CD4-positive, alpha-beta T cell treated with Interleukin-6 at 100 ng/mL for 8 hours (primary cell): ENCODE results near the gene CSNK1A1L.

Experiments
- DNase-seq: peaks from one replicate; pipeline ENCODE4 v3.0.0-alpha.2; 2020; ENCODE audit warnings: mixed read lengths, low spot score

Gene CSNK1A1L

GRCh38 chr13:37105251-37105714, at the start of gene CSNK1A1L:
CSNK1A1L (minus strand) TSS chr13:37105664; CDS start chr13:37105256, 408 bp downstream.
- DNase-seq: no peak

DNA sequence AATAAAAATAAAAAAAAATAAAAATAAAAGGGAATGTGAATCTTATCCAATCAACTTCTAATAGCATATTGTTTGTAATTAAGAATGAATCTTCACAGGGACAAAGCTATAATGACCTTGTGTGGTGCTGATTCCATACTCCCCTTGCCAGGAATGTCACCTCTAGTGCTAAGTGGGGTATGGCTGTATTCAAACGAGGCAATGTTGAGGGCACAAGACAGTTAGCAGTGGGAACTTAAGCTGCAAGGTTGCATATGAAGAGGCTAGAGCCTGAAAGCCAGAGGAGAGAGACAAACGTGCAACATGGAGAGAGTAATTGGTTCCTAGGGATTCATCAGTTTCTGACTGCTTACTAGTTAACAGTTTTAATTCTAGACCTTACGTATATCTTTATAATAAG, 43.9 kb upstream of the CSNK1A1L start:
- no peak for DNase-seq

GRCh38 chr13:37148501-37148900, 43.0 kb upstream of the CSNK1A1L start:
- no peak for DNase-seq

DNA sequence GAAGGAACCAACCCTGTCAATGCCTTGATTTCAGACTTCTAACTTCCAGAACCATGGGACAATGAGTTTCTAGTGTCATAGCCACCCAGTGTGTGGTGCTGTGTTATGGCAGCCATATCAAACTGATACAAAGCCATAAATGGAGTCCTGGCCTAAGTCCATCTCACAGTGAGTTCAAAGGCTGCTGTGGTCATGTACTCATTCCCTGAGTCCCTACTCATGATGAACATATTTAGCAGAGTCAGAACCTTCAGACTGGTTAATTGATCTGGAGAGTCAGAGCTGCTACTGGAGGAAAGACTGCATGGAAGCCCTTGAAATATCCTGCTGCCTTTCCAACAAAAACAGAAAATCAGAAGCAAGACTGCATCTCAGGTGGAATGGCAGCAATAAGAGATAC, 39.2 kb upstream of the CSNK1A1L start:
- DNase-seq: no peak

DNA sequence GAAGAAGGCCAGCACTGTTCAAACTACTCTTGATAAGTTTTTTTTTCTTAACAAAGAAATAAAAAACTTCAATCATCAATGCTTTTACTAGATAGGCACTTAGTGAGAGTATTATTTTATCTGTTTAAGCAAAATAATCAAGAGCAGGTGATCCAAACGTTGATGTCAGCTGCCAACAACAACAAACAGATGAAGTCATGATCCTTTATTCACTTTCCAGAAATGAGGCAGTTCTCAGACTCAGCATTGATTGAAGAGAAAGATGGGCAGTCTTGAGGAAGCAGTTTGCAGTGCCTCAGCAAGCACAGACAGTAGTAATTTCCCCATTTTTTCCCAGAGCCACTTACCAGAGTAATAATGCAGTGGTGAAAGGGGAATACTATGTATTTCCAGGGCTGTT, 38.4 kb upstream of the CSNK1A1L start:
- DNase-seq: no peak

- no peak for DNase-seq
Observed at GRCh38 chr13:37142877-37143276, 37.4 kb upstream of the CSNK1A1L start.

DNA sequence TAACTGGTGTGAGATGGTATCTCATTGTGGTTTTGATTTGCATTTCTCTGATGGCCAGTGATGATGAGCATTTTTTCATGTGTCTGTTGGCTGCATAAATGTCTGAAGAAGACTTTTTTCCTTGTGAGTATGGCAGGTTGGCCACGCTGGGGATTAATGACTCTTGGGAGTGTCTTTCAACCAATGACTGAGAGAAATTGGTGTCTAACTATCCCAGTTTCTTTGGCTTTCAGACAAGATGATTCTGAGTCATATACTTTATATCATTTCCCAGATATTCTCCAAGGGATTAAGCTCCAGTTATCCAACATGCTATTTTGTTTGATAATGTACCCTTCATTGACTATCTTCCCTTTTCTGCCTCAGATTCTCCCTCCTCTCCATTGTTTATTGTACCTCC, 35.5 kb upstream of the CSNK1A1L start:
- no peak for DNase-seq

GRCh38 chr13:37139356-37139755, 33.9 kb upstream of the CSNK1A1L start:
- DNase-seq: no peak

DNA sequence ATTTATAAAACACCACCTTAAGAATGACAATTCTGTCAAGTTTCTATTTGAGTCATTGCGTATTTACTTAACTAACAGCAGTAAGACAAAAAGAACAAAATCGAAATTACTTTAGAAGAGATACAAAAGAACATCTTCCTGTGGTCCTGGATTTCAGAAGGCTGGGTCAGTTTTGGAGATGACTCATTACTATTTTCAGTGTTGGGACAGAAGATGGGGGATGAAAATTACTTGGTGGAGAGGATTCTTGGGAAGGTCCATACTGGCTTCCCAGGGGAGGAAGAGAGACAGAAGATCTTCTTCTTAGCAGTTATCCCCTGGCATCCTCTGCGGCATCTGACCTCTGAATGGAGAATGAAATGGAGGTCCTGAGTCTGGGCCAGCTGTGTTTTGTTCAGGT, 33.5 kb upstream of the CSNK1A1L start:
- DNase-seq: no peak

GRCh38 chr13:37138169-37138568, 32.7 kb upstream of the CSNK1A1L start:
- no peak for DNase-seq

DNA sequence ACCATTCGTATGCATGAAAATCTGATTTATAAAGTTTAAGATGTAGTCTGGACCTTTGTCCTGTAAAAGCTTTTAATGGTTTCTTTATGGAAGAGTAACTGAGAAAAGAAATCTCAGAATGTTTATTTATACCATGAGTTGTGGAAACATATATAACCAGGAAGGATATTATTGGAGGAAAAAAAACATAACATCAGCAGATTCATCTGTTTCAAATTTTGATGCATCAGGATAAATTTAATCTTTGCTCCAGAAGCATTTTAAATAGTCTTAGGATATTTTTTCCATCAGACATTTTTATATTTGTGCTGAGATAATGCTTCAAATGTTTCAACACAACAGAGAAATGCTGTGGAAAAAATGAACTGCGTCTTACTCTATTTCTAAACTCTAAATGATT, 31.2 kb upstream of the CSNK1A1L start:
- DNase-seq: no peak

DNA sequence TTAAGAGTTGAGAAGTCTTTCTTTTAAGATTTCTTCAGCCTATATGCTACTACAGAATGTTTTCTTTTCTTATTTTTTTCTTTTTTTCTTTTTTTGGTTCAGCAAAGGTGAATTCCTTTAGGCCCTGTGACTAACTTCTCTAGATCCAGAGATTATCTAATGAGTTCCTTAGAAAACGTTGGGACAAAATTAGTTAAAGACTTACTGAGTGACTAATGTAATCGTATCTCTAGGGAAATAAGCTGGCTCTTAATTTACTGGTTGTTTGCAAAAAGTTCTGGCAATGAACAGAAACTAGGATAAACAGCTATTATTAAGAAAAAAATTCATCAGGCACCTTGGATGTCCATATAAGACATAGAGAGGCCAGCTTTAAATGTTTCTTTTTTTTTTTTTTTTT, 30.7 kb upstream of the CSNK1A1L start:
- DNase-seq: no peak

- no peak for DNase-seq
Observed at GRCh38 chr13:37134411-37135041, 29.1 kb upstream of the CSNK1A1L start.

DNA sequence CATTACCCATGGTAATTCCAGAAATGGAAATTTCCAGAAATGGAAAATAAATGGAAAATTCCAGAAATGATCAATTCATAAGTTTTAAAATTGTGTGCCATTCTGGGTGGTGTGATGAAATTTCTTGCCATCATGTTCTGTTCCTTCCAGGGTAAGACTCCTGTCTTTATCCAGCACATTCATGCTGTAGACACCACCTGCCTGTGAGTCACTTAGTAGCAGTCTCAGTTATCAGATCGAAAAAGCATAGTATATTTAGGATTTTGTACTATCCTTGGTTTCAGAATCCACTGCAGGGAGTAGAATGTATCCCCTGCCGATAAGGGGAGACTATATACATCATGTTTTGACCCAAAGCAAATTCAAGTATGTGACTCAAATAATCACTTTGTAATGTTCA, 26.7 kb upstream of the CSNK1A1L start:
- DNase-seq: no peak

GRCh38 chr13:37131092-37131491, 25.6 kb upstream of the CSNK1A1L start:
- no peak for DNase-seq

DNA sequence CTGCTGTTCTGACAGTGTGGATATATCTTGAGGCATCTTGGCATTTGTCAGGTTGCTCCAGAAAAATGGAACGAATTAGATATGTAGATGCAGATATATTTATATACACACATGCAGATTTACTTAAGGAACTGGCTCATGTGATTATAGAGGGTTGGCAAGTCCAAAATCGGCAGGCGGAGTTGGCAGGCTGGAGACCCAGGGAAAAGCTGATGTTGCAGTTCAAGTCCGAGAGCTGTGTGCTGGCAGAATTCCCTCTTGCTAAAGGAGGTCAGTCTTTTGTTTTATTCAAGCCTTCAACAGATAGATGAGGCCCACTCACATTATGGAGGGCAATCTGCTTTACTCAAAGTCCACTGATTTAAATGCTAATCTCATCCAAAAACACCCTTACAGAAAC, 24.4 kb upstream of the CSNK1A1L start:
- no peak for DNase-seq

DNA sequence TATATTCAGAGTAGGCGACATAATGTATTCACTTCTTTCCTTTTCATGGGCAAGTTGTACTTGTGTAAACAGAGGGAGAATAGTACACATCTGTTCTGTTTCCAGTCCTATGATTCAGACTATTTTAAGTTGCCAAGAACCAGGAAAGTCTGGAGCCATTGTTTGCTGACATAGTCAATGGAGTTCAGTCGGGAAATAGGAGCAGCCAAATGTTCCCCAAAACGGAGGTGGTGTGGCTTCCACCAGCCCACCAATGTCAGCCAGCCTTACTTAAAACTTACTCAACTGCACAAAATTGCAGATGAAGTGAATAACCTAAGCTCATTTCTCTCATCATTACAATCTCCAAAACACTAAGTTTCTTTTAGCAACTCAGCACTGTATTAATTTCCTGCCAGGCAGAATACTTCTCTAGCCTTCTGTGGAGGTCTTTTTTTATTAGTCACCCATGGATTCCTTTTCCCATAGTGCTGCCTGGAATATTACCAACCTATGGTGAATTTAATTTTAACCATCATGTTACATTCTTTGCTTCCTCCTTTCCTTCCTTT, 22.3 kb upstream of the CSNK1A1L start:
- no peak for DNase-seq

DNA sequence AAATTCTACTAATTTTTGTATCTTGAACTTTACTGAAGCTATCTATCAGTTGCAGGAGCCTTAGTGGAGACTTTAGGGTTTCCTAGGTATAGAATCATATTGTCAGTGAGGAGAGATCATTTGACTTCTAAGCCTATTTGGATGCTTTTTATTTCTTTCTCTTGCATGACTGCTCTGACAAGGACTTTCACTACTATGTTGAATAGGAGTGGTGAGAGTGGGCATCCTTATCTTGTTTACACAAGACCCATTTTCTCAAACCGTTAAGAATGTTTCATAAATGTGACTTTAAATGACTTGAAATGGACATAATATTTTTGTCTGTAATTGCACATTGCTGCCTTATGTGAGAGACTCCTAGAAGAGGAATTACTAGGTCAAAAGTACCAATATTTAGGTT, 17.9 kb upstream of the CSNK1A1L start:
- no peak for DNase-seq

DNA sequence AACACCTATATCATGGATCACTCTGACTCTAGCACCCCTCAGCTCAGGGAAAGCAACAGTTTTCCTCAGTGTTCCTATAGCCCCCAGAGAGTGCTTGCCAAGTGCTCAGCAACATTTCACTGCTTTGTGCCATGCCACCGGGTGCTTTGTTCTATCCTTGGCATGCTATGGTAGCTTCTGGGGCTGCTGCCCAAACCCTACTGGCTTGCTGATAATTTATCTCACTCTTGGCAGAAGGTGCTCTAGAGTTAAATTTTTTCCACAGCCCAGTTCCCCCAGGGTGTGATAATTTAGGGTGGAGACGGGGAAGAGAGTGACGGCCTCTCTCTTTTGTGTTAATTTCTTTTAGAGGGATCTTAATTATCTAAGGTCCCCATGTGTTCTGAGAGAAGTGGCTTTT, 12.6 kb upstream of the CSNK1A1L start:
- no peak for DNase-seq

GRCh38 chr13:37114250-37114649, 8.8 kb upstream of the CSNK1A1L start:
- DNase-seq: no peak

DNA sequence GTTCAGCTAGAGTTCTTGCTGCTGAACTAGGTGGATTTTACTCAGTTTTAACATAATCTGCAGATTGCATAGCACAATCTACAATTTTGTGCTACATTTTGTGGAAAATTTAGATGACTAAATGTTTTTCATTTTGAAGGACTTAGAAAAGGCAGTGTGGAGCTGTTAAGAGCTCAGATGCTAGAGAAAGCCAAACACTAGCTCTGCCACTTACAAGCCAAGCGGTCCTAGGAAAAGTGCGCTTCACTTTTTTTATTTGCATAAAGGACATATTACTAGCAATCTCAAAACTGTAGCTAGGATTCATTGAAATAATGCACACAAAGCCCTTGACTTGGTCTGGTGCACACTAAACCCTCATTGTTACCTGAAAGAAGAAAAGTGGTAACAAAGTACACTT, 8.1 kb upstream of the CSNK1A1L start:
- no peak for DNase-seq

DNA sequence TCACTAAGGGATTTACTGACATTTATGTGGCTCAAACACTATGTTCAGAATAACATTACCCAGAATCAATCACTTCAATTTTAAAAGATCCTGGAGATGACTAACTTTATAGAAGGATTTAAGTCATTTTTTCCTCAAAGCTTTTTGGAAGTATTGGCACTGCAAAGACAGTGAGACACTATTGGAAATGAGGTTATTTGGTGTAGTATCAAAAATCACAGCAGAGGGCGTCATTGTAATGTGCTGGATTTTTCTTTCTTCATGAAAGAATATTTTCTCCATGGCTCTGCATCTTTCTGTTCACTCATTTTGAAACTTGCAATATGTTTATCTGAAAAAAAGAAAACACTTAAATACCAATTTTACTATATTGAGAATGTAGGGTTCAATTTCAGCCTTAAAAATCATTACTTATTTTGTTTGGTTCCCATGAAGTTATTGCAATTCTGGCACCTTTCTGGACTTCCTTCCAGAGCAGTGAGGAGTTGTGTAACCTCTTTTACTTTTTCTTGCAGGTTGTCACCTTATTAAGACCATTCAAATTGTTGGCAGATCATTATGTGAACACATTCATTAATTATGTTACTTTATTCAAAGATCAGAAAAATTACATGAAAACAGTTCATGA, 3.7 kb upstream of the CSNK1A1L start:
- DNase-seq: no peak

- DNase-seq: no peak
Observed at GRCh38 chr13:37107868-37108267, 2.4 kb upstream of the CSNK1A1L start.

DNA sequence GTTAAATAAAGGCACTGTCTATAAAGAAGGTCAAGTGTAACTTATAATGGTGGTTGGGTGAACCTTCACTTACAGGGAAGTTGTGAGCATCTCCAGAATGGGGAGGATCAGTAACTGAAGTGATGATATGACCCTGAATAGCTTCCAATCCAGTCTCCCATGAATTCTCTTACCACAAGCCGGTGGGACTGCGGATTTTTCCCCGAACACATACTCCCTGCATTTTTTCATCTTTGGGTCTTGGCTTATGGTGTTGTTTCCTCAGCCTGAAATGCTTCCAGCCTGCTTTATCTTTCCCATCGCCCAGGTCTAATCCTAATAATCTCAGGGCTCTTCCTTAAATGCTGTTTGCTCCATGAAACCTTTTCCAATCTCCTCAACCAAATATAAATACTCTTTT, 2.0 kb upstream of the CSNK1A1L start:
- DNase-seq: no peak
